Measurements from ENCODE around the gene WDPCP. TPM values are rescaled to one million over a fixed set of nuclear protein-coding genes. Genes with fewer than 3 reads are reported as not detected.
"Not testable (repeated sequence)": the region's sequence is repeated elsewhere in the genome, so short reads cannot be mapped to it uniquely, and the experiment has no call there.

Gene WDPCP
- total RNA-seq, 1 donor from 2014 or later, result 14.1 TPM

DNA sequence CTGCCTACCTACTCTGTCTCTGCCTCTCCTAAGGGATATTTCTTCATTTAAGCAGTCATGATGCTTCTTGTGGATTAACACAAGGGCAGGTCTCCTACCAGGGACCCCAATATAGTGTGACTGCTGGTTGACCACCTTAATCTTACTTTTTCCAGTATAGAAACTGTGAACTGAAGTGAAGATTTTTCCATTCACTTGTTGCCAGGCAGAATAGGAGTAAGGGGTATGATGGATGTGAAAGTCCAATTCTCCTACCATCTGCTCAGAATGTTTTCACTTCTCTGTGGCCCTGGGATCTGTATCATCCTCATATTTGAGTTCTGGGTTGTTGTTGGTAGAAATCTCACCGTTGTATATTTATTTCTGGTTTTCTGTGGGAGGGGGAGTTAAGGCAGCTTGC, 247.8 kb downstream of the WDPCP start:
- Mint-ChIP-seq H3K4me1 (ENCODE audit: low read depth) (no peaks in the 10 kb centered on the region), H3K9me3 (ENCODE audit: low read depth) (peaks cover 19% of the 10 kb centered on the region)

DNA sequence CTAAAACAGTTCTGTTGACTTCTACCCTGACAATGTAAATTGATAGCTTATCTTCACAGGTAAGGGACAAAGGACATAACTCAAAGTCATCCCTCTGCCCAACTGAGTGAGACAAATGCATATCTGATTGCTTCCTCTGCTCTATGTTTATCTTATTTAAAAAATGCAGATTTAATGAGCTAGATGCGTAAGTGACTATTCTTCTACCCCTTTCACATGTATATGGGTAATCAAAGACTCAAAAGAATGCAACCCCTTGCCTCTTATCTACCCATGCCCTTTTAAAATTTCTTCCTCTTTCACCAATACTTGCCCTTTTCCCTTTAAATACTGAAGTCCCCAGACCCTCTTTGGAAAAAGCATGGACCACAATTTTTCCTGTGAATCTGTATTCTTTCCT, 253.4 kb downstream of the WDPCP start:
- no peak overlapping the region for H3K4me3 Mint-ChIP-seq (ENCODE audit: low read depth)
- DNase-seq (ENCODE audit: low spot score, unreplicated experiment), result no peak
- TF ChIP-seq, protein P1, sequence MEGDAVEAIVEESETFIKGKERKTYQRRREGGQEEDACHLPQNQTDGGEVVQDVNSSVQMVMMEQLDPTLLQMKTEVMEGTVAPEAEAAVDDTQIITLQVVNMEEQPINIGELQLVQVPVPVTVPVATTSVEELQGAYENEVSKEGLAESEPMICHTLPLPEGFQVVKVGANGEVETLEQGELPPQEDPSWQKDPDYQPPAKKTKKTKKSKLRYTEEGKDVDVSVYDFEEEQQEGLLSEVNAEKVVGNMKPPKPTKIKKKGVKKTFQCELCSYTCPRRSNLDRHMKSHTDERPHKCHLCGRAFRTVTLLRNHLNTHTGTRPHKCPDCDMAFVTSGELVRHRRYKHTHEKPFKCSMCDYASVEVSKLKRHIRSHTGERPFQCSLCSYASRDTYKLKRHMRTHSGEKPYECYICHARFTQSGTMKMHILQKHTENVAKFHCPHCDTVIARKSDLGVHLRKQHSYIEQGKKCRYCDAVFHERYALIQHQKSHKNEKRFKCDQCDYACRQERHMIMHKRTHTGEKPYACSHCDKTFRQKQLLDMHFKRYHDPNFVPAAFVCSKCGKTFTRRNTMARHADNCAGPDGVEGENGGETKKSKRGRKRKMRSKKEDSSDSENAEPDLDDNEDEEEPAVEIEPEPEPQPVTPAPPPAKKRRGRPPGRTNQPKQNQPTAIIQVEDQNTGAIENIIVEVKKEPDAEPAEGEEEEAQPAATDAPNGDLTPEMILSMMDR (IDR thresholded peaks at IDR 0.05; ENCODE audit: unreplicated experiment), result no peak
- no peaks in the 10 kb centered on the region for H3K9me3 Mint-ChIP-seq (ENCODE audit: low read depth)
- H3K27ac Mint-ChIP-seq, result no peak overlapping the region
- H3K36me3 Mint-ChIP-seq (ENCODE audit: insufficient read depth), result peaks cover 2% of the 10 kb centered on the region
- peaks cover 8% of the 10 kb centered on the region for H3K4me1 Mint-ChIP-seq (ENCODE audit: low read depth)
- no peaks in the 10 kb centered on the region for H3K27me3 Mint-ChIP-seq

More for the DNA sequence above, 247.8 kb downstream of the WDPCP start:
- Mint-ChIP-seq H3K27me3 (no peaks in the 10 kb centered on the region), H3K27ac (no peak overlapping the region), H3K36me3 (ENCODE audit: insufficient read depth) (peaks cover 4% of the 10 kb centered on the region), H3K4me3 (ENCODE audit: low read depth) (no peak overlapping the region)
- TF ChIP-seq, protein P1 (IDR thresholded peaks at IDR 0.05; ENCODE audit: unreplicated experiment), result no peak
- no peak for DNase-seq (ENCODE audit: low spot score, unreplicated experiment)

DNA sequence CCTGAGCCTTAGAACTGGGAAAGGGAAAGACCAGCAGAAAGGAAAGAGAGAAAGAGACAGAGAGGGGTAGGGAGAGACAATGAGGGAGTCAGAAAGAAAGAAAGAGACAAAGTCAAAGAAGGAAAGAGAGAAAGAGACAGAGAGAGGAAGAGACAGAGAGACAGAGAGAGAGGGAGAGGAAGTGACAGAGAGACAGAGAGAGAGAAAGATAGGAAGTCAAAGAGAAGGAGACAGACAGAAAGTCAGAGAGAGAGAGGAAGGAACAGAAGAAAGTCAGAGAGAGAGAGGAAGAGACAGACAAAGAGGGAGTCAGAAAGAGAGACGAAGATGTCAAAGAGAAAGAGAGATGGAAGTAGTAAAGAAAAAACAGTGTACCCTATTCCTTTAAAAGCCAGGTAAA, 261.8 kb downstream of the WDPCP start:
- Mint-ChIP-seq H3K9me3 (ENCODE audit: low read depth) (peaks cover 6% of the 10 kb centered on the region), H3K27ac (no peak overlapping the region), H3K4me3 (ENCODE audit: low read depth) (no peak overlapping the region), H3K36me3 (ENCODE audit: insufficient read depth) (peaks cover 6% of the 10 kb centered on the region), H3K27me3 (no peaks in the 10 kb centered on the region), H3K4me1 (ENCODE audit: low read depth) (no peaks in the 10 kb centered on the region)
- TF ChIP-seq, protein P1 (IDR thresholded peaks at IDR 0.05; ENCODE audit: unreplicated experiment), result no peak
- DNase-seq (ENCODE audit: low spot score, unreplicated experiment), result no peak

DNA sequence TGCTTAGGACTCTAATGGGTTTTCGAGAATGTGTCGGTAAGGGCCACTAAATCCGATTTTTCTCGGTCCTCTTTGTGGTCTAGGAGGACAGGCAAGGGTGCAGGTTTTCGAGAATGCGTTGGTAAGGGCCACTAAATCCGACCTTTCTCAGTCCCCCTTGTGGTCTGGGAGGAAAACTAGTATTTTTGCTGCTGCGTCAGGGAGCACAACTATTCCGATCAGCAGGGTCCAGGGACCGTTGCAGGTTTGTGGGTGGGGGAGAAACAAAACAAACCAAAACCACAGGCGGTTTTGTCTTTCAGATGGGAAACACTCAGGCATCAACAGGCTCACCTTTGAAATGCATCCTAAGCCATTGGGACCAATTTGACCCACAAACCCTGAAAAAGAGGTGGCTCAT, 264.6 kb downstream of the WDPCP start:
- not testable (repeated sequence) for H3K27me3 Mint-ChIP-seq; H3K36me3 Mint-ChIP-seq (ENCODE audit: insufficient read depth); H3K9me3 Mint-ChIP-seq (ENCODE audit: low read depth); DNase-seq (ENCODE audit: low spot score, unreplicated experiment); H3K4me3 Mint-ChIP-seq (ENCODE audit: low read depth); H3K27ac Mint-ChIP-seq; H3K4me1 Mint-ChIP-seq (ENCODE audit: low read depth)

DNA sequence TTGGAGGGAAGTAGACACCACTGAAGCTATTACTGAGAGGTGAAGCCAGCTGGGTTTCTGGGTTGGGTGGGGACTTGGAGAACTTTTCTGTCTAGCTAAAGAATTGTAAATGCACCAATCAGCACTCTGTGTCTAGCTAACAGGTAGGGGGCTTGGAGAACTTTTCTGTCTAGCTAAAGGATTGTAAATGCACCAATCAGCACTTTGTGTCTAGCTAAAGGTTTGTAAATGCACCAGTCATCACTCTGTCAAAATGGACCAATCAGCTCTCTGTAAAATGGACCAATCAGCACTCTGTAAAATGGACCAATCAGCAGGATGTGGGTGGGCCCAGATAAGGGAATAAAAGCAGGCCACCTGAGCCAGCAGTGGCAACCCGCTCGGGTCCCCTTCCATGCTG, 266.3 kb downstream of the WDPCP start:
- not testable (repeated sequence) for H3K36me3 Mint-ChIP-seq (ENCODE audit: insufficient read depth); H3K9me3 Mint-ChIP-seq (ENCODE audit: low read depth); H3K4me1 Mint-ChIP-seq (ENCODE audit: low read depth); H3K4me3 Mint-ChIP-seq (ENCODE audit: low read depth); DNase-seq (ENCODE audit: low spot score, unreplicated experiment); H3K27ac Mint-ChIP-seq; H3K27me3 Mint-ChIP-seq

DNA sequence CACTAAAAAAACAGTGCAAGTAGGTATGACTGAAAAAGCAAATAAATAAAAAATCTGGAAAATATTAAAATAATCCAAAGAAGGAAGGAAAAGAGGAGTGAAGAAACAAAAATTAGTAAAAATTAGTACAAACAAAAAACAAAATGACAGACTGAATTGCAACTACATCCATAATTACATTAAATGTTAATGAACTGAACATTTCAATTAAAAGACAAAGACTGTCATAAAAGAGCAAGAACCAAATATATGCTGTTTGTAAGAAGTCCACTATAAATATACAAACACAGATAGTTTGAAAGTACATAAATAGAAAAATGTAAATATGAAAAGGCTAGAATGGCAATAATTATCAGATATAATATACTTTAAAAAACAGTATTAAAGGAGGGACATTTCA, 267.6 kb downstream of the WDPCP start:
- no peak for DNase-seq (ENCODE audit: low spot score, unreplicated experiment)
- Mint-ChIP-seq H3K4me1 (ENCODE audit: low read depth) (no peaks in the 10 kb centered on the region), H3K27me3 (no peaks in the 10 kb centered on the region), H3K4me3 (ENCODE audit: low read depth) (no peak overlapping the region), H3K36me3 (ENCODE audit: insufficient read depth) (peaks cover 3% of the 10 kb centered on the region), H3K9me3 (ENCODE audit: low read depth) (peaks cover 6% of the 10 kb centered on the region), H3K27ac (no peak overlapping the region)
- TF ChIP-seq, protein P1 (IDR thresholded peaks at IDR 0.05; ENCODE audit: unreplicated experiment), result no peak
